Thyroid gland (tissue), 4 donors: ENCODE results near the gene BRD3OS.

Experiments used
- CTCF ChIP-seq, 6 experiments: fragments of 200-600 bp in 3 of 6; fragments of 450-650 bp in 3 of 6; sonication (generic) in 3 of 6; IDR thresholded peaks; one replicate each; pipeline ENCODE4 v1.5.1; 2016 to 2019; ENCODE audit warnings: antibody characterized with exemption in 6 of 6, mild to moderate bottlenecking in 2 of 6, inconsistent platforms in 1 of 6, moderate library complexity in 1 of 6
- POLR2A ChIP-seq, 2 donors: fragments of 450-650 bp; IDR thresholded peaks; one replicate each; pipeline ENCODE4 v1.6.1; 2017; ENCODE audit warnings: antibody characterized with exemption in 2 of 2, mild to moderate bottlenecking in 2 of 2, moderate library complexity in 1 of 2

- TF ChIP-seq CTCF (IDR thresholded peaks at IDR 0.05) = no peak
- TF ChIP-seq POLR2A (IDR thresholded peaks at IDR 0.05) = no peak
Measured at GRCh38 chr9:134060546-134060945, 35.3 kb downstream of the BRD3OS start.
